IMR-90 (cell line): Measurements from ENCODE around the gene HEATR1. TPM values are rescaled to one million over a fixed set of nuclear protein-coding genes. Genes with fewer than 3 reads are reported as not detected.

ENCODE experiments used
- ATAC-seq: fragments of 200-7000 bp; cut with Tn5 transposase; 2 replicates; pipeline ENCODE4 v1.9.1; 2020; ENCODE audit warnings: low read depth, mild to moderate bottlenecking, moderate library complexity
- BruUV-seq: library from RNA; stranded (reverse); fragments of 400-500 nt; replicated peaks from 2 replicates; lab custom pipeline; 2021; lab: Mats Ljungman, UMichigan
- CTCF ChIA-PET: fragments of 300-600 bp; formaldehyde crosslinking; extraction: SDS; loops from one replicate; lab custom pipeline; 2021; ENCODE audit warnings: antibody characterized with exemption; lab: Yijun Ruan, JAX
- POLR2A ChIA-PET: fragments of 300-600 bp; sonication (Branson Sonifier 250); formaldehyde crosslinking; loops from one replicate; lab custom pipeline; 2022; ENCODE audit warnings: antibody characterized with exemption; ENCODE audit not compliant: unreplicated experiment; lab: Charles Lee
- DNase-seq: peaks from one replicate; pipeline ENCODE4 v3.0.0; 2013
- H2AFZ ChIP-seq: replicated peaks from 2 replicates; pipeline ENCODE3; 2013; ENCODE audit warnings: low read length, mild to moderate bottlenecking; ENCODE audit not compliant: poor library complexity
- H2AK5ac ChIP-seq: 2 replicates; pipeline ENCODE4 v1.6.1; 2013; ENCODE audit warnings: low read depth, low read length, inconsistent platforms
- H2AK9ac ChIP-seq: replicated peaks from 2 replicates; pipeline ENCODE3; 2013; ENCODE audit warnings: mild to moderate bottlenecking, low read depth, low read length, moderate library complexity; ENCODE audit not compliant: poor library complexity
- H2BK120ac ChIP-seq: 2 replicates; pipeline ENCODE4 v1.6.1; 2013; ENCODE audit warnings: low read depth, low read length, inconsistent platforms
- H2BK15ac ChIP-seq: 3 replicates; pipeline ENCODE4 v1.6.1; 2013; ENCODE audit warnings: low read depth, low read length, inconsistent platforms
- H2BK20ac ChIP-seq: 2 replicates; pipeline ENCODE4 v1.6.1; 2013; ENCODE audit warnings: low read depth, mild to moderate bottlenecking, inconsistent platforms, low read length, moderate library complexity
- H2BK5ac ChIP-seq: 2 replicates; pipeline ENCODE4 v1.6.1; 2013; ENCODE audit warnings: mild to moderate bottlenecking, low read depth, low read length, inconsistent platforms; ENCODE audit not compliant: poor library complexity, severe bottlenecking
- H3K14ac ChIP-seq: replicated peaks from 2 replicates; pipeline ENCODE4 v1.6.1; 2013; ENCODE audit warnings: low read depth, low read length, inconsistent platforms
- H3K18ac ChIP-seq: 2 replicates; pipeline ENCODE4 v1.6.1; 2013; ENCODE audit warnings: low read depth, low read length, control low read depth
- H3K23ac ChIP-seq: 2 replicates; pipeline ENCODE4 v1.6.1; 2013; ENCODE audit warnings: low read depth, low read length, inconsistent platforms
- H3K27ac ChIP-seq: 2 replicates; pipeline ENCODE4 v1.5.1; 2013; ENCODE audit warnings: mild to moderate bottlenecking, control low read depth, low read length; ENCODE audit not compliant: insufficient read depth
- H3K27me3 ChIP-seq: 2 replicates; pipeline ENCODE4 v1.6.1; 2013; ENCODE audit warnings: low read length; ENCODE audit not compliant: control insufficient read depth, insufficient read depth
- H3K36me3 ChIP-seq: 2 replicates; pipeline ENCODE4 v1.6.1; 2013; ENCODE audit warnings: low read length, mixed read lengths; ENCODE audit not compliant: control insufficient read depth, insufficient read depth
- H3K4ac ChIP-seq: 2 replicates; pipeline ENCODE4 v1.6.1; 2013; ENCODE audit warnings: low read depth, low read length, inconsistent platforms
- H3K4me1 ChIP-seq: 2 replicates; pipeline ENCODE4 v1.6.1; 2013; ENCODE audit warnings: low read length, mixed read lengths; ENCODE audit not compliant: control insufficient read depth, insufficient read depth
- H3K4me2 ChIP-seq: 2 replicates; pipeline ENCODE4 v1.6.1; 2013; ENCODE audit warnings: low read depth, mild to moderate bottlenecking, control low read depth, low read length, moderate library complexity
- H3K4me3 ChIP-seq: 2 replicates; pipeline ENCODE4 v1.5.1; 2013; ENCODE audit warnings: low read depth, mild to moderate bottlenecking, control low read depth, low read length, moderate library complexity; ENCODE audit not compliant: insufficient read depth
- H3K56ac ChIP-seq: 2 replicates; pipeline ENCODE4 v1.6.1; 2013; ENCODE audit warnings: low read length, inconsistent platforms; ENCODE audit not compliant: insufficient read depth; ENCODE audit errors: extremely low read depth
- H3K79me1 ChIP-seq, 2 experiments: 2 replicates each; pipeline ENCODE4 v1.6.1; 2013; ENCODE audit warnings: low read length in 2 of 2, inconsistent platforms in 1 of 2, low read depth in 1 of 2
- H3K9ac ChIP-seq: 2 replicates; pipeline ENCODE4 v1.6.1; 2013; ENCODE audit warnings: low read depth, low read length, control low read depth
- H3K9me1 ChIP-seq: 2 replicates; pipeline ENCODE4 v1.6.1; 2013; ENCODE audit warnings: low read length, inconsistent platforms; ENCODE audit not compliant: insufficient read depth
- H3K9me3 ChIP-seq: 2 replicates; pipeline ENCODE4 v1.6.1; 2013; ENCODE audit warnings: low read length; ENCODE audit not compliant: control insufficient read depth, insufficient read depth
- H4K20me1 ChIP-seq: 2 replicates; pipeline ENCODE4 v1.6.1; 2013; ENCODE audit warnings: low read length, inconsistent platforms; ENCODE audit not compliant: insufficient read depth
- H4K5ac ChIP-seq: 2 replicates; pipeline ENCODE4 v1.6.1; 2013; ENCODE audit warnings: mild to moderate bottlenecking, low read depth, low read length, control low read depth
- H4K8ac ChIP-seq, 2 experiments: 2 replicates each; pipeline ENCODE4 v1.6.1; 2013; ENCODE audit warnings: low read depth in 2 of 2, low read length in 2 of 2, control low read depth in 1 of 2, inconsistent platforms in 1 of 2
- H4K91ac ChIP-seq: 2 replicates; pipeline ENCODE4 v1.6.1; 2013; ENCODE audit warnings: low read depth, low read length, inconsistent platforms; ENCODE audit not compliant: insufficient read depth
- CHD1 ChIP-seq: IDR thresholded peaks from 2 replicates; pipeline ENCODE4 v1.6.1; 2012; ENCODE audit warnings: low read depth, low read length, improper control_type of control experiment
- FOS ChIP-seq: fragments of 150-350 bp; IDR thresholded peaks from 2 replicates; pipeline ENCODE4 v1.6.1; 2016; ENCODE audit warnings: low read depth, low read length
- MAZ ChIP-seq: IDR thresholded peaks from 2 replicates; pipeline ENCODE4 v1.6.1; 2012; ENCODE audit warnings: low read depth, mild to moderate bottlenecking, low read length, improper control_type of control experiment, moderate library complexity, borderline replicate concordance
- NFE2L2 ChIP-seq: fragments of 150-350 bp; IDR thresholded peaks from 2 replicates; pipeline ENCODE4 v1.6.1; 2016; ENCODE audit warnings: low read depth, mild to moderate bottlenecking, low read length
- RFX5 ChIP-seq: IDR thresholded peaks from 2 replicates; pipeline ENCODE4 v1.8.0; 2012; ENCODE audit warnings: low read depth, mild to moderate bottlenecking, low read length, moderate library complexity
- WGBS, 2 experiments: methylation state at CpG; one replicate each; pipeline versions ENCODE4 v1.1.5 to v1.1.7; 2013; ENCODE audit warnings: missing lambda C conversion rate in 2 of 2; ENCODE audit not compliant: insufficient read length in 1 of 2; ENCODE audit errors: extremely low coverage in 2 of 2; 5-methylcytosine and 5-hydroxymethylcytosine counted together
- dilution Hi-C: fragments of 300-500 bp; cut with HindIII; formaldehyde crosslinking; loops from one replicate; pipeline ENCODE4 v1.14.3; 2018; ENCODE audit warnings: low sequenced_read_pairs; ENCODE audit not compliant: unreplicated experiment
- in situ Hi-C: fragments of 300-500 bp; cut with MboI; formaldehyde crosslinking; loops from 3 replicates; pipeline ENCODE4 v1.14.3; 2019; ENCODE audit warnings: low sequenced_read_pairs, inconsistent platforms, mixed read lengths
- intact Hi-C: fragments of 100-400 bp; cut with micrococcal nuclease; formaldehyde crosslinking; loops from 2 replicates; pipeline ENCODE4 v1.10.0; 2022
- polyA plus RNA-seq, 3 experiments: library from polyadenylated mRNA; depleted of rRNA; stranded (reverse); fragments of >200 nt; gene quantifications; 2 replicates each; pipeline ENCODE4 v1.2.3, GENCODE V29; 2012; ENCODE audit warnings: low replicate concordance in 1 of 3
- total RNA-seq: library from RNA; depleted of rRNA; stranded (reverse); fragments of >200 nt; gene quantifications from 2 replicates; pipeline ENCODE4 v1.2.3, GENCODE V29; 2012
- TF ChIP-seq, protein P1 (sequence below): fragments of 150-350 bp; IDR thresholded peaks from 2 replicates; pipeline ENCODE4 v1.6.1; 2016; ENCODE audit warnings: low read depth, mild to moderate bottlenecking, low read length, moderate library complexity, borderline replicate concordance
- TF ChIP-seq, protein P2 (sequence below): conservative IDR thresholded peaks from 2 replicates; pipeline ENCODE4 v1.5.1; 2012; ENCODE audit warnings: mild to moderate bottlenecking, low read depth, low read length, improper control_type of control experiment

Gene HEATR1
- total and polyA plus RNA-seq, 2 of the 4 experiments (the other 2 are of a cell fraction), result 8.5 to 53.8 TPM

DNA sequence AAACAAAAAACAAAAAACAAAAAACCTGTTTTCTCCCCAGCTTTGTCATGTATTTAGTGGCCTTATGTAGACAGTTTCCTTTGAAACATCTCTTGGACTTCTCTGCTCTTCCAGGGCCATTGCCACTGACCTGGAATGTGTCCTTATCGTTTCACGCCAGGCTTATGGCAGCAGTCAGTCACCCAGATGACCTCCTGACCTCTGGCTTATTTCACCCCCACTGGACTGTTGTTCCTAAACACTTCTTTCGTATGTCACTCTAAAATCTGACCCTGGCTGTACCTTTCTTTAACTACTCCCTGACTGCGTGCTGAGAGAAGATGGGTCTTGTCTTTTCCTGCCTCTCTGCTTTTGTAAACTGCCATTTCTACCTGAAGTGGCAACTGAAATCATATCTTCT, 71.5 kb downstream of the HEATR1 start:
- POLR2A ChIA-PET, result no interaction called here
- in situ Hi-C loops, result no loop called here
- no peak overlapping the region for H4K5ac ChIP-seq
- no peak overlapping the region for H2AFZ ChIP-seq
- intact Hi-C loops, result no loop called here
- H3K4ac ChIP-seq, result no peak overlapping the region
- no peak overlapping the region for H2AK9ac ChIP-seq
- no peak overlapping the region for H3K18ac ChIP-seq
- H4K20me1 ChIP-seq, result no peaks in the 10 kb centered on the region
- no peak overlapping the region for H3K56ac ChIP-seq
- TF ChIP-seq FOS (no peak), CHD1 (no peak), MAZ (no peak), RFX5 (no peak), NFE2L2 (no peak)
- TF ChIP-seq, protein P1, sequence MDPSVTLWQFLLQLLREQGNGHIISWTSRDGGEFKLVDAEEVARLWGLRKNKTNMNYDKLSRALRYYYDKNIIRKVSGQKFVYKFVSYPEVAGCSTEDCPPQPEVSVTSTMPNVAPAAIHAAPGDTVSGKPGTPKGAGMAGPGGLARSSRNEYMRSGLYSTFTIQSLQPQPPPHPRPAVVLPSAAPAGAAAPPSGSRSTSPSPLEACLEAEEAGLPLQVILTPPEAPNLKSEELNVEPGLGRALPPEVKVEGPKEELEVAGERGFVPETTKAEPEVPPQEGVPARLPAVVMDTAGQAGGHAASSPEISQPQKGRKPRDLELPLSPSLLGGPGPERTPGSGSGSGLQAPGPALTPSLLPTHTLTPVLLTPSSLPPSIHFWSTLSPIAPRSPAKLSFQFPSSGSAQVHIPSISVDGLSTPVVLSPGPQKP, result no peak
- TF ChIP-seq, protein P2, sequence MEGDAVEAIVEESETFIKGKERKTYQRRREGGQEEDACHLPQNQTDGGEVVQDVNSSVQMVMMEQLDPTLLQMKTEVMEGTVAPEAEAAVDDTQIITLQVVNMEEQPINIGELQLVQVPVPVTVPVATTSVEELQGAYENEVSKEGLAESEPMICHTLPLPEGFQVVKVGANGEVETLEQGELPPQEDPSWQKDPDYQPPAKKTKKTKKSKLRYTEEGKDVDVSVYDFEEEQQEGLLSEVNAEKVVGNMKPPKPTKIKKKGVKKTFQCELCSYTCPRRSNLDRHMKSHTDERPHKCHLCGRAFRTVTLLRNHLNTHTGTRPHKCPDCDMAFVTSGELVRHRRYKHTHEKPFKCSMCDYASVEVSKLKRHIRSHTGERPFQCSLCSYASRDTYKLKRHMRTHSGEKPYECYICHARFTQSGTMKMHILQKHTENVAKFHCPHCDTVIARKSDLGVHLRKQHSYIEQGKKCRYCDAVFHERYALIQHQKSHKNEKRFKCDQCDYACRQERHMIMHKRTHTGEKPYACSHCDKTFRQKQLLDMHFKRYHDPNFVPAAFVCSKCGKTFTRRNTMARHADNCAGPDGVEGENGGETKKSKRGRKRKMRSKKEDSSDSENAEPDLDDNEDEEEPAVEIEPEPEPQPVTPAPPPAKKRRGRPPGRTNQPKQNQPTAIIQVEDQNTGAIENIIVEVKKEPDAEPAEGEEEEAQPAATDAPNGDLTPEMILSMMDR, result no peak
- BruUV-seq, result no TSS peak
- no peak overlapping the region for H3K23ac ChIP-seq
- H3K4me2 ChIP-seq, result no peak overlapping the region
- H2BK120ac ChIP-seq, result no peak overlapping the region
- H3K9ac ChIP-seq, result no peak overlapping the region
- DNase-seq (no peak), ATAC-seq (no peak)
- H3K4me1 ChIP-seq, result peaks cover 7% of the 10 kb centered on the region
- no peak overlapping the region for H2AK5ac ChIP-seq
- H3K27me3 ChIP-seq, result no peaks in the 10 kb centered on the region
- no peak overlapping the region for H4K8ac ChIP-seq
- peaks cover 3% of the 10 kb centered on the region; the same call in 1 of the 2 replicates for H3K9me1 ChIP-seq
- H2BK15ac ChIP-seq, result no peak overlapping the region
- no peak overlapping the region for H3K27ac ChIP-seq
- no peaks in the 10 kb centered on the region for H3K9me3 ChIP-seq
- no peak overlapping the region for H2BK5ac ChIP-seq
- no peak overlapping the region for H3K4me3 ChIP-seq
- dilution Hi-C loops, result no loop called here
- no peak overlapping the region for H4K91ac ChIP-seq
- CTCF ChIA-PET, result no interaction called here
- H2BK20ac ChIP-seq, result no peak overlapping the region
- peaks cover 4% of the 10 kb centered on the region for H3K36me3 ChIP-seq
- no peak overlapping the region for H3K14ac ChIP-seq
- H3K79me1 ChIP-seq, result peaks cover 14 to 23% of the 10 kb centered on the region in 2 experiments
- 93% methylated on average over 3 of the region's 4 CpGs; no CpG with 5 or more reads in 1 of the 2 experiments for WGBS, 2 experiments
